ENCODE measurements around the gene SCIMP.
"Not testable (repeated sequence)": the region's sequence is repeated elsewhere in the genome, so short reads cannot be mapped to it uniquely, and the experiment has no call there.

Gene SCIMP

GRCh38 chr17:5184288-5184687 lies 50.4 kb downstream of the SCIMP start:
- DNase-seq (ENCODE audit: low spot score) = no peak

DNA sequence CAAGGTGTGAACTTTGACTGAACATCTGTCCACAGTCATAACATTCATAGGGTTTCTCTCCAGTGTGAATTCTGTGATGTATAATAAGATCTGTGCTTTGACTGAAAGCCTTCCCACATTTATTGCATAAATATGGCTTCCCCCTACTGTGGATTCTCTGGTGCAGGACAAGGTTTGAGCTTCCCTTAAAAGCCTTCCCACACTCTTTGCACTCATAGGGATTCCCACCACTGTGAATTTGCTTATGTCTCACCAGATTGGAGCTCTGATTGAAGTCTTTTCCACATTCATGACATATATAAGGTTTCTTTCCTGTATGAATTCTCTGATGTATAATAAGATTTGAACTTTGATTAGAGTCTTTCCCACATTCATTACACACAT lies 51.3 kb downstream of the SCIMP start:
- DNase-seq (ENCODE audit: low spot score) = no peak

DNA sequence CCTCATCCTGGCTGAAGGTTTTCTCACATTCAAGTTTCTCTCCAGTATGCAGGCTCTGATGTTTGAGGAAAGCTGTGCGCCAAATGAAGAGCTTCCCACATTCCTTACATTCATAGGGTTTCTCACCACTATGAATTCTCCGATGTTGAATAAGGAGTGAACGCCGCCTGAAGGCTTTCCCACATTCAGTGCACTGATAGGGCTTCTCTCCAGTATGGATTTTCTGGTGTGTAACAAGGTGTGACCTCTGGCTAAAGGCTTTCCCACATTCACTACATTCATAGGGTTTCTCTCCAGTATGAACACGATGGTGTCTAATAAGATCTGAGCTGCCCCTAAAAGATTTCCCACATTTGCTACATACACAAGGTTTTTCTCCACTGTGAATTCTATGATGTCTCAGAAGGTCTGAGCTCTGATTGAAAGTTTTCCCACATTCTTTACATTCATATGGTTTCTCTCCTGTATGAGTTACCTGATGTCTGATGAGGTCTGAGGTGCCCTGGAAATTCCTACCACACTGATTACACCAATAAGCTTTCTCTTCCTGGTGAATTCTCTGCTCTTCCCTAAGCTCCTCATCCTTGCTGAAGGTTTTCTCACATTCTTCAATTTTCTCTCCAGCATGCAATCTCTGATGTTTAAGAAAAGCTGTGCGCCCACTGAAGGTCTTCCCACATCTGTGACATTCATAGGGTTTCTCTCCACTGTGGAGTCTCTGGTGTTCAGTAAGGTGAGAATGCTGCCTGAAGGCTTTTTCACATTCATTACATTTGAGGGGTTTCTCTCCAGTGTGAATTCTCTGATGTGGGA lies 51.9 kb downstream of the SCIMP start:
- no peak for DNase-seq (ENCODE audit: low spot score)

DNA sequence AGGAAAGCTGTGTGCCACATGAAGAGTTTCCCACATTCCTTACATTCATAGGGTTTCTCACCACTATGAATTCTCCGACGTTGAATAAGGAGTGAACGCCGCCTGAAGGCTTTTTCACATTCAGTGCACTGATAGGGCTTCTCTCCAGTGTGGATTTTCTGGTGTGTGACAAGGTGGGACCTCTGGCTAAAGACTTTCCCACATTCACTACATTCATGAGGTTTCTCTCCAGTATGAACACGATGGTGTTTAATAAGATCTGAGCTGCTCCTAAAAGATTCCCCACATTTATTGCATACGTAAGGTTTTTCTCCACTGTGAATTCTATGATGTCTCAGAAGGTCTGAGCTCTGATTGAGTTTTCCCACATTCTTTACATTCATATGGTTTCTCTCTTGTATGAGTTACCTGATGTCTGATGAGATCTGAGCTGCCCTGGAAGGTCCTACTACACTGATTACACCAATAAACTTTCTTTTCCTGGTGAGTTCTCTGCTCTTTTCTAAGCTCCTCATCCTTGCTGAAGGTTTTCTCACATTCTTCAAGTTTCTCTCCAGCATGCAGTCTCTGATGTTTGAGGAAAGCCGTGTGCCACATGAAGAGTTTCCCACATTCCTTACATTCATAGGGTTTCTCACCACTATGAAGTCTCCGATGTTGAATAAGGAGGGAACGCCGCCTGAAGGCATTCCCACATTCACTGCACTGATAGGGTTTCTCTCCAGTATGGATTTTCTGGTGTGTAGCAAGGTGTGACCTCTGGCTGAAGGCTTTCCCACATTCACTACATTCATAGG lies 53.0 kb downstream of the SCIMP start:
- DNase-seq (ENCODE audit: low spot score) = no peak

DNA sequence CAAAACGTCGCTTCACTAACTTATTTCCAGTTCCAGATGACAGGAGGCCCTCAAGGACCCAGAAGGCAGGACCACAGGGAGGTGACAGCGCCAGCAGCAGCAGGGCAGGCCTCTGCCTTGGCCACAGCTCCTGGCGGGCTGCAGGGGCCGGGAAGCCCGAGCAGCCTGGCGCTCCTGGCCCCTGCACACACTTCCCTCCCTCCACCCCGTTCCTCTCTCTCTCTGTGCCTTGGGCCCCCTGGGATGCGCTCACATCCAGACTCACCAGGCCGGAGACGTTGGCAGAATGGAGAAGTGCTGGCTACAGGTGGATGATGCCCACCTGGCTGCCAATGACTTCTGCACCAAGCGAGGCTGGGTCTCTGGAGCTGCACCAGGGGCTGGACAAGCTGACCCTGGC lies 55.7 kb downstream of the SCIMP start:
- no peak for DNase-seq (ENCODE audit: low spot score)

DNA sequence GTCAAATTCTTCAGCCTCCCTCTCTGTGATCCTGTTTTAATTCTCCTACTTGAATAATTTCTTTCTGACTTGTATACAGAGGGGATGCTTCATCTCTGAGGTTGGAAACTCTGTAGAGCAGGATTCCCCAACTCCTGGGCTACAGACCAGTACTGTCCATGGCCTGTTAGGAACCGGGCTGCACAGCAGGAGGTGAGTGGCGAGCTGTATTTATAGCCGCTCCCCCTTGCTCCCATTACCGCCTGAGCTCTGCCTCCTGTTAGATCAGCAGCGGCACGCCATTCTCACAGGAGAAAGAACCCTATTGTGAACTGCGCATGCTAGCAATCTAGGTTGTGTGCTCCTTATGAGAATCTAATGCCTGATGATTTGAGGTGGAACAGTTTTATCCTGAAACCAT lies 59.6 kb downstream of the SCIMP start:
- DNase-seq (ENCODE audit: low spot score) = not testable (repeated sequence)

DNA sequence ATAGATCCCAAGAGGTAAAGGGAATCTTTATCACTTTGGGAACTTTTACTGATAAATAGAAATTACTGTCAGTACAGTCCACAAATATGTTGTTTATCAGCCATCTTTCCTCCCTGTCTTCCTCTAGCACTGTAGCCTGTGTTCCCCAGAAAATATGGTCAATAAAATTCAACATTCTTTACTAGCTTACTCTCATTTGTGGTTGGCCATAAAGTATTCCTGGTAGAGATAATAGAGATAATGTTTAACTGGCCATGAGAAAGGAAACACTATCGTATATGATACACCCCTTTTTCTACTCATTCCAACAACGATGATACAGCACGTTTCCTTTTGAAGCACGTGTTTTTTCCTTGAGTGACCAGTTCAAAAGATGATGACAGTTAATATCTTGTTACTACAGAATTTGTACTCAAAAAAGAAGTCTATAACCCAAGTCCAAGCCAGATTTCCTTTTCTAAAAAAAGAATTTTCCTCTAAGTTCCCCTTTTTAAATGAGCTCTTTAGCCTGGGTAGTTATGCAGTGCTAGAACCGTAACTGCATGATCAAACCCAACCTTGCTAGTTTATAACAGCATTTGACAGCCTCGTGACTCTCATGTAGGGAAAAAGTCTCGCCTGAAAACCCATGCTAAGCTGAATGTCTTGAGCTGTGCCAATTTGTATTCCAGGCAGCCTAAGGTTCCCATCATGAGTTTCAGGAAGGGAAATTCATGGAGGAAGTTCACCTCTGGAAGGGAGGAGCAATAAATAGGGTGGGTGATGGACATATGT lies 68.7 kb downstream of the SCIMP start:
- DNase-seq (ENCODE audit: low spot score) = not testable (repeated sequence)

DNA sequence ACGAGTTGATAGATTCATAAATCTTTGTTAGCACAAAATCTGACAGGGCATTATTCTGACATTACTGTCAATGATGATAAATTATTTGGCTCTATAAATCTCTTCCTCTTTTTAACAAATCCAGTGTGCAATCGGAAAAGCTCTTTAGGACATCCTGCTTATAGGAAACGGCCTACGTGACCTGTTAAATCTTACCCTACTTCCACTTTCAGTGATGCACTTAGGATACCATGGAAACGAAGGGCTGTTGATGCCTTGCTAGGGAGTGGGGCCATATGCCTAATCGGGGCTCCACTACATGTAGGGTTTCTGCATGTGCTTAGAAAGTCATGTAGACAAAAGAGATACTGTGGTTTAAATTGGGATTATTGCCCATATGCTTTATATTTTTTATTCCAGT lies 70.2 kb downstream of the SCIMP start:
- no peak for DNase-seq (ENCODE audit: low spot score)

- not testable (repeated sequence) for DNase-seq (ENCODE audit: low spot score)
These were observed 72.9 kb downstream of the SCIMP start for GRCh38 chr17:5161793-5162192.

DNA sequence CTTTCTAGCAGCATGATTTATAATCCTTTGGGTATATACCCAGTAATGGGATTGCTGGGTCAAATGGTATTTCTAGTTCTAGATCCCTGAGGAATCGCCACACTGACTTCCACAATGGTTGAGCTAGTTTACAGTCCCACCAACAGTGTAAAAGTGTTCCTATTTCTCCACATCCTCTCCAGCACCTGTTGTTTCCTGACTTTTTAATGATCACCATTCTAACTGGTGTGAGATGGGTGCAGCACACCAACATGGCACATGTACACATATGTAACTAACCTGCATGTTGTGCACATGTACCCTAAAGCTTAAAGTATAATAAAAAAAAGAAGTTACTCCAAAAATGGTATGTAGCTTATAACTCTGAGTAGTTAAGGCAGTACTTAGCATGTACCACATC lies 74.0 kb downstream of the SCIMP start:
- not testable (repeated sequence) for DNase-seq (ENCODE audit: low spot score)
